GM06990 (cell line): ENCODE results near the gene PSORS1C1.

Experiments used
- DNase-seq: peaks from one replicate; pipeline ENCODE4 v3.0.0-alpha.2; 2011; ENCODE audit not compliant: insufficient read length; ENCODE audit errors: extremely low read depth
- H3K27me3 ChIP-seq: replicated peaks from 2 replicates; pipeline ENCODE4 v1.6.0; 2011; ENCODE audit warnings: low read length; ENCODE audit not compliant: control insufficient read depth, insufficient read depth
- H3K36me3 ChIP-seq: 2 replicates; pipeline ENCODE4 v1.5.1; 2011; ENCODE audit warnings: low read length; ENCODE audit not compliant: control insufficient read depth, insufficient read depth
- H3K4me3 ChIP-seq: replicated peaks from 2 replicates; pipeline ENCODE4 v1.5.1; 2011; ENCODE audit warnings: low read depth, mild to moderate bottlenecking, control low read depth, low read length
- TF ChIP-seq, protein P1 (sequence below): IDR thresholded peaks from 2 replicates; pipeline ENCODE4 v1.5.1; 2011; ENCODE audit warnings: low read length, control low read depth, mild to moderate bottlenecking, inconsistent platforms; ENCODE audit not compliant: insufficient read depth, poor library complexity, severe bottlenecking

Gene PSORS1C1

DNA sequence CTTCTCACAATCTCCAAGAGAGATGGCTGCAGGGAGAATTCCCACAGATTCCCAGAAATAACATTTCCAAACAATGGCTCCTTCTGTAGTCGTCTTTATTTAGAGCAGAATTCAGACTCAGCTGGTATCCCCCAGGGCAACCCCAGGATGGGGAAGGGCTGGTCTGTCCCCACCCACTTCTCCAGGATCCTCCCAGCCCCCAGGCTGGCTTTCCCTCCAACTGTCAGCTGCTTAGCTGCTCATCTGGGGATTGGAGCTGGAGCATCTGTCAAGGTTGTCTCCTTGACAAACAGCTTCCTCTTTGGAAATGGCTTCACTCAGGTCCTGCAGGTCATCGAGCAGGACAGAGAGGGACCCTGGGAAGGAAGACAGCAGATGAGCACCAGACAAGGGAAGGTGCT lies 27.8 kb downstream of the PSORS1C1 start:
- TF ChIP-seq, protein P1, sequence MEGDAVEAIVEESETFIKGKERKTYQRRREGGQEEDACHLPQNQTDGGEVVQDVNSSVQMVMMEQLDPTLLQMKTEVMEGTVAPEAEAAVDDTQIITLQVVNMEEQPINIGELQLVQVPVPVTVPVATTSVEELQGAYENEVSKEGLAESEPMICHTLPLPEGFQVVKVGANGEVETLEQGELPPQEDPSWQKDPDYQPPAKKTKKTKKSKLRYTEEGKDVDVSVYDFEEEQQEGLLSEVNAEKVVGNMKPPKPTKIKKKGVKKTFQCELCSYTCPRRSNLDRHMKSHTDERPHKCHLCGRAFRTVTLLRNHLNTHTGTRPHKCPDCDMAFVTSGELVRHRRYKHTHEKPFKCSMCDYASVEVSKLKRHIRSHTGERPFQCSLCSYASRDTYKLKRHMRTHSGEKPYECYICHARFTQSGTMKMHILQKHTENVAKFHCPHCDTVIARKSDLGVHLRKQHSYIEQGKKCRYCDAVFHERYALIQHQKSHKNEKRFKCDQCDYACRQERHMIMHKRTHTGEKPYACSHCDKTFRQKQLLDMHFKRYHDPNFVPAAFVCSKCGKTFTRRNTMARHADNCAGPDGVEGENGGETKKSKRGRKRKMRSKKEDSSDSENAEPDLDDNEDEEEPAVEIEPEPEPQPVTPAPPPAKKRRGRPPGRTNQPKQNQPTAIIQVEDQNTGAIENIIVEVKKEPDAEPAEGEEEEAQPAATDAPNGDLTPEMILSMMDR: no peak
- Histone ChIP-seq H3K36me3 (peaks cover 8% of the 10 kb centered on the region), H3K27me3 (no peaks in the 10 kb centered on the region), H3K4me3 (no peak overlapping the region)
- no peak for DNase-seq

DNA sequence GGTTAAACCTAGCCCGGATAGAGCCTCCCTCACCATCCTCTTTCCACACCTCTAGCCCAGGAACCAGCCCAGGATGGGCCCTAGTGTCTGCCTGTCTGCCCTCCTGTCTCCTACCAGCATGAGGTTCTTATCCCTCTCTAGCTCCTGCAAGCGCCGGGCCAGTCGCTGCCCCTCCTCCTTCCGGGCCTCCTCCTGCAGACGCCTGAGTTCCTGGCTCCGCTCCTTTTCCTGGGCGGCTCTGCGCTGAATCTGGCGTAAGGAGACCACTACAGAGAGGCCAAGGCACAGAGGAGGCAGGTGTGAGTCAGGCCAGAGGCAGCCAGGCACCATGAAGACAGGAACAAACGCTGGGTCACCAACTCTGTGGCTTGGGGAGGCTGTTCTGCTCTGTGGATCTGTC lies 28.5 kb downstream of the PSORS1C1 start:
- Histone ChIP-seq H3K4me3 (no peak overlapping the region), H3K36me3 (peaks cover 9% of the 10 kb centered on the region), H3K27me3 (no peaks in the 10 kb centered on the region)
- DNase-seq: no peak
- TF ChIP-seq, protein P1: no peak

DNA sequence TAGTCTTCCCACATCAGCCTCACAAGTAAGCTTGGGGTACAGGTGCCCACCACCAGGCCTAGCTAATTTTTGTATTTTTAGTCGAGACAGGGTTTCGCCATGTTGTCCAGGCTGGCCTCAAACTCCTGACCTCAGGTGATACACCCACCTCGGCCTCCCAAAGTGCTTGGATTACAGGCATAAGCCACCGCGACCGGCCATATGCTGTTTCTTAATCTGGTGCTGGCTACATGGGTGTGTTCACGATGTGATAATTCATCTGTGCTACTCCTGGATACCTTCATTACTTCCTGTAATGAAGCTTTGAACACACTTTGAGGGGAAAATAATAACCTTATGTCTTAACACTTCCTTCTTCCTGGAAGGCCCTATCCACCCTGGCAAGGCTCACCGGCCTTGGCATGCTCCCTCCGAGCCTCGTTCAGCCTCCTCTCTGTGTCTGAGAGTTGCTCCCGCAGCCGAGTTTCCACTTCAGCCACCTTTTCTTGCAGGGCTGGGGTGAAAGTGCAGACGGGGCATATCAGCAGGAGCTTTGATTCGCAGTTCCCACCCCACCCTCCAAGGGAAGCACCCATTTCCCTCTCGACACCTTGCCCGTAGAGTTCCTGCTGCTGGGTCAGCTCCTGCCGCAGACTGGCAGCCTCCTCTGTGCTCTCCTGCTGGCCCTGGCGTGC lies 29.8 kb downstream of the PSORS1C1 start:
- no peak for DNase-seq
- Histone ChIP-seq H3K27me3 (no peaks in the 10 kb centered on the region), H3K4me3 (no peak overlapping the region), H3K36me3 (peaks cover 11% of the 10 kb centered on the region)
- TF ChIP-seq, protein P1: no peak

DNA sequence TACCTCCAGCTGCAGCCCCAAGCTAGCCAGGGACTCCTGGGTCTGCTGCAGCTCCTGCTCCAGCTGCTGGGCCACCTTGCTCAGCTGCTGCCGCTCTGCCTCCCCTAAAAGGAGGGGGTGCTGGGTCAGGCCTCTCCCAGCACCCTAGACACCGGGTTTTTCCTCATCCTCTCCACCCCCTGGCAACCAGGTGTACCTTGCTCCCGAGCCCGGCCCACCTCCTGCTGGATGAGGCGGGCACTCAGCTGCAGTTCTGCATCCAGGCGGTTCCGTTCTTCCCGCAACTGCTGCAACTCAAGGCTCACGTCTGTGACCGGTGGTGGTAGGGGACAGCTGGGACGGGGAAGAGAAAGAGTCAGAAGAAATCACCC lies 30.4 kb downstream of the PSORS1C1 start:
- DNase-seq: no peak
- Histone ChIP-seq H3K36me3 (peaks cover 13% of the 10 kb centered on the region), H3K27me3 (no peaks in the 10 kb centered on the region), H3K4me3 (no peak overlapping the region)
- TF ChIP-seq, protein P1: no peak

DNA sequence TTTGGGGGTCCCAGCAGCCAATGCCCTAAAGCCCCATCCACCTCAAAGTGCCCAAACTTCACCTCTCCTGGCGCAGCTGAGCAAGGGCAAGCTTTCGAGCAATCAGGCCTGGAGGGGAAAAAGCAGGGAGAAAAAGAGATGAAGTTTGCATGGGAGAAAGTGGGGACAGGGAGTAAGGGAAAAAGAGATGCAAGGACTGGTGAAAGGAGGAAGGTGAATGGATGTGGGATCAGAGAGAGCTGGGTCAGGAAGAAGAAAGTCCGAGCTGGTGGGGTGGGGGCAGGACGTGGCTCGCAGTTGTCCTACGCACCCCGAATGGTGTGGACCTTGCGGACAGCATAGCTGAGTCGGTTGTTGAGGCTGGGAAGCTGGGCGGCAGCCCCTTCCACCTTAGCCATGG lies 30.8 kb downstream of the PSORS1C1 start:
- H3K27me3 ChIP-seq: no peaks in the 10 kb centered on the region
- DNase-seq: no peak
- peaks cover 14% of the 10 kb centered on the region for H3K36me3 ChIP-seq
- TF ChIP-seq, protein P1: no peak
- no peak overlapping the region for H3K4me3 ChIP-seq
